Neural crest cell (in vitro differentiated cells): Measurements from ENCODE around the gene PARVG. TPM values are rescaled to one million over a fixed set of nuclear protein-coding genes. Genes with fewer than 3 reads are reported as not detected.

Experiments used
- DNase-seq: peaks from one replicate; pipeline ENCODE4 v3.0.0; 2021; ENCODE audit warnings: low read depth, mixed read lengths, low spot score
- H3K27ac Mint-ChIP-seq: one replicate; pipeline ENCODE4 v1.8.0; 2021; ENCODE audit warnings: mild to moderate bottlenecking, mixed read lengths; ENCODE audit not compliant: unreplicated experiment
- H3K27me3 Mint-ChIP-seq: 2 replicates; pipeline ENCODE4 v1.8.0; 2021; ENCODE audit warnings: low read depth, mild to moderate bottlenecking, mixed read lengths
- H3K36me3 Mint-ChIP-seq: 2 replicates; pipeline ENCODE4 v1.8.0; 2021; ENCODE audit warnings: low read depth, mild to moderate bottlenecking, mixed read lengths
- H3K4me1 Mint-ChIP-seq: 2 replicates; pipeline ENCODE4 v1.8.0; 2021; ENCODE audit warnings: mixed read lengths
- H3K4me3 Mint-ChIP-seq: one replicate; pipeline ENCODE4 v1.8.0; 2021; ENCODE audit warnings: mild to moderate bottlenecking, mixed read lengths
- H3K9me3 Mint-ChIP-seq: 2 replicates; pipeline ENCODE4 v1.8.0; 2021; ENCODE audit warnings: mixed read lengths
- CTCF ChIP-seq: fragments of 200-600 bp; sonication (generic); conservative IDR thresholded peaks from 2 replicates; pipeline ENCODE4 v1.5.0; 2021; ENCODE audit warnings: antibody characterized with exemption, mild to moderate bottlenecking
- total RNA-seq: library from RNA; stranded (reverse); gene quantifications from 2 replicates; pipeline ENCODE4 v1.2.1, GENCODE V29; 2021

PARVG gene
- total RNA-seq, 1 donor from 2014 or later, result 0.14 TPM

GRCh38 chr22:44209343-44209742 lies 28.6 kb downstream of the PARVG start:
- DNase-seq, result no peak
- H3K27me3 Mint-ChIP-seq, result peaks cover 12% of the 10 kb centered on the region
- TF ChIP-seq CTCF, result no peak
- peaks cover 7% of the 10 kb centered on the region for H3K9me3 Mint-ChIP-seq
- no peaks in the 10 kb centered on the region for H3K4me1 Mint-ChIP-seq
- H3K27ac Mint-ChIP-seq, result no peak overlapping the region
- H3K4me3 Mint-ChIP-seq, result no peak overlapping the region
- no peaks in the 10 kb centered on the region for H3K36me3 Mint-ChIP-seq

GRCh38 chr22:44210722-44211121 lies 30.0 kb downstream of the PARVG start:
- H3K4me1 Mint-ChIP-seq, result no peaks in the 10 kb centered on the region
- H3K36me3 Mint-ChIP-seq, result no peaks in the 10 kb centered on the region
- H3K9me3 Mint-ChIP-seq, result peaks cover 7% of the 10 kb centered on the region
- no peak for DNase-seq
- TF ChIP-seq CTCF, result no peak
- H3K27me3 Mint-ChIP-seq, result peaks cover 12% of the 10 kb centered on the region
- no peak overlapping the region for H3K27ac Mint-ChIP-seq
- no peak overlapping the region for H3K4me3 Mint-ChIP-seq

GRCh38 chr22:44211256-44211945 lies 30.7 kb downstream of the PARVG start:
- no peak overlapping the region for H3K27ac Mint-ChIP-seq
- no peak overlapping the region for H3K4me3 Mint-ChIP-seq
- H3K4me1 Mint-ChIP-seq, result no peaks in the 10 kb centered on the region
- peaks cover 12% of the 10 kb centered on the region for H3K27me3 Mint-ChIP-seq
- no peak for TF ChIP-seq CTCF
- no peaks in the 10 kb centered on the region for H3K36me3 Mint-ChIP-seq
- no peak for DNase-seq
- H3K9me3 Mint-ChIP-seq, result peaks cover 7% of the 10 kb centered on the region

GRCh38 chr22:44211946-44212930 lies 31.5 kb downstream of the PARVG start:
- H3K27me3 Mint-ChIP-seq, result peaks cover 12% of the 10 kb centered on the region
- no peak for DNase-seq
- peaks cover 7% of the 10 kb centered on the region for H3K9me3 Mint-ChIP-seq
- no peak overlapping the region for H3K27ac Mint-ChIP-seq
- TF ChIP-seq CTCF, result no peak
- H3K4me3 Mint-ChIP-seq, result no peak overlapping the region
- no peaks in the 10 kb centered on the region for H3K4me1 Mint-ChIP-seq
- no peaks in the 10 kb centered on the region for H3K36me3 Mint-ChIP-seq

- Mint-ChIP-seq H3K27ac (no peak overlapping the region), H3K36me3 (no peaks in the 10 kb centered on the region), H3K9me3 (peaks cover 7% of the 10 kb centered on the region), H3K4me1 (no peaks in the 10 kb centered on the region), H3K27me3 (peaks cover 12% of the 10 kb centered on the region), H3K4me3 (no peak overlapping the region)
- TF ChIP-seq CTCF, result no peak
- no peak for DNase-seq
Measured at GRCh38 chr22:44212936-44213335, 32.2 kb downstream of the PARVG start.
